NOMO-1 treated with DMSO at 0.1 percent for 48 hours (cell line): ENCODE measurements around the gene SELENOP.

Experiments
- DNase-seq: peaks from one replicate; lab custom pipeline; 2025; ENCODE audit not compliant: unreplicated experiment; lab: John Stamatoyannopoulos, UW

The SELENOP gene

GRCh38 chr5:42799241-42799608 lies 12.5 kb downstream of the SELENOP start:
- no peak for DNase-seq

DNA sequence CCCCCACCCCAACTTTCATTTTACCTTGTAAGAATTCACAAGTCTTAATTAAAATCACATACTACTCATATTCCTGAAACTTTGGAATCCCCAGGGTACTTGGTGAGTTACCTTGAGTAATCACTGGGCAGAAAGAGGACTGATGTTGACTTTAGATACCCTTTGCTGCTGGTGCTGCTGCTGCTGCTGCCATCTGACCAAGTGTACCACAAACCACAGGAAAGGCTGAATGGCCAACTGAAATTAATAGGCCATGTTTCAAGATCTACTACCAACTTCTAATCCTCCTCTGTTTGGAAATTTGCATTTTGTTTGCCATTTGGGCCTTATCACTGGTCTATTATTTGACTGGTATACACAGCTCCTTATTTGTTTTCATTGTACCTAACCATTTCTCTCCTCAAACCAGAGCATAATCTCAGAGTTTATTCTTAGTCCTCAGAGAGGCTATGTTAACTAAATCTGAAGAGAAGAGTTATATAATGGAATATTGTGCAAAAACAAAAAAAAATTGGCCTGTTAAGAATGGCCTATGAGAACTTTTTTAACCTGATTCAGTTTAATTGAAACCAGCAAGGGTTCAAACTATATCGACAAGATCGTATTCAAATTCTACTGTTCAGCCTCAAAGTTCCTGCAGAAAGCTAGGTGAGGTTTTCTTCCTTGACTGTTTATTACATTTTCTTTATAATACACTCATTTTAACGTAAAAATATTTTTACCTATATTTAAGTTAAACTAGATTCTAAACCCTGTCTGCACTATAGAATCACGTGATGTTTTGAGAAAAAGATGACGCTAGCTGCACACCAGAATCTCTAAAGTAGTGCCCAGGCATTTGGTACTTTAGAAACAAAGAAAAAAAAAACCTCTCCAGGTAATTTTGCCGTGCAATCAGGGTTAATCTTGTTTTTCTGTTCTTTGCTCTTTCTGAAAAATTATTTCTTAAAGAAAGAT lies 13.1 kb downstream of the SELENOP start:
- DNase-seq = no peak

DNA sequence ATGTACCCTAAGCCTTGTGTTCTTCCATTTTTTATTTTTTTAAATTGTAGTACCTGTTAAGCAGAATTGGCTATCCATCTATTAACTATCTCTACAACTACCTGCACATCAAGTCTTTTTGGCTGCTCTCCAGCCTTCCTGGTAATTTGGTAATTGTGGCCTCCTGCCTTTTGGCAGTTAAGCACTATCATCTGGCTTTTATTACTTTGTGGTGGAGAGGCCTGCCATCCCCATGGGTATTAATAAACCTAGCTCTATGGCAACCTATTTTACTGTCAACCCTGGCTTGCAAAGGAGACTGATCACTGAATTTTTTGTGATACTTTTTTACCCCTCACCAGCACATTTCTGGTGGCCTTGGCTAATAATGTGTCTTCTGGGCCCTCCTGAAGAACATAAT lies 20.5 kb downstream of the SELENOP start:
- no peak for DNase-seq

GRCh38 chr5:42787845-42788244 lies 23.8 kb downstream of the SELENOP start:
- DNase-seq = no peak

- DNase-seq = no peak
These were observed 24.6 kb downstream of the SELENOP start for GRCh38 chr5:42787073-42787472.

DNA sequence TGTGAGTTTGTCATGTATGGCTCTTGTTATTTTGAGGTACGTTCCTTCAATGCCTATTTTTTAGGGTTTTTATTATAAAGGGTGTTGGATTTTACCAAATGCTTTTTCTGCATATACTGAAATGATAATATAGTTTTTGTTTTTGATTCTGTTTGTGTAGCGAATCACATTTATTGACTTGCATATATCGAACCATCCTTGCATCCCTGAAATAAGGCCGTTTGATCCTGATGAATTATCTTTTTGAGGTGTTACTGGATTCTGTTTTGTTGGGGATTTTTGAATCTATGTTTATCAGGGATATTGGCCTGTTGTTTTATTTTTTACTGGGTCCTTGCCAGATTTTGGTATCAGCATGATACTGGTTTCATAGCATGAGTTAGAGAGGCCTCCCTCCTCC lies 25.9 kb downstream of the SELENOP start:
- DNase-seq = no peak

- DNase-seq = no peak
These were observed 27.6 kb downstream of the SELENOP start for GRCh38 chr5:42784132-42784531.

DNA sequence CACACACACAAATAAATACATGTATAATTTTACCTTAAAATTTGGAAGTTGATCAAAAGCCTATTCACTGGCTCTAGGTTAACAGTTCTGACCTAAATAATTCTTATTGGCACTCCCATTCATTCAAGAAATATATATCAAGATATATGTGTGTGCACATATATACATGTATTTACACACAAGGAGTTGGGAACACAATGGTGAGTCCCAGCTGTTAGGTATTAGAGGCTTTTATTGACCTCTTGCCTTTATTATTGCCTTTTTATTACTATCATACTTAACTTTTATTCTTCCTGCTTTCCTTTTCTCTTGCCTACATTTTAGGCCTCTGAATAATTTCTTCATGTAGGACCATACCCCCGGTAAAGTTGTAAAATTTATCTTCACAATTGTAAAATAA lies 30.1 kb downstream of the SELENOP start:
- DNase-seq = no peak

DNA sequence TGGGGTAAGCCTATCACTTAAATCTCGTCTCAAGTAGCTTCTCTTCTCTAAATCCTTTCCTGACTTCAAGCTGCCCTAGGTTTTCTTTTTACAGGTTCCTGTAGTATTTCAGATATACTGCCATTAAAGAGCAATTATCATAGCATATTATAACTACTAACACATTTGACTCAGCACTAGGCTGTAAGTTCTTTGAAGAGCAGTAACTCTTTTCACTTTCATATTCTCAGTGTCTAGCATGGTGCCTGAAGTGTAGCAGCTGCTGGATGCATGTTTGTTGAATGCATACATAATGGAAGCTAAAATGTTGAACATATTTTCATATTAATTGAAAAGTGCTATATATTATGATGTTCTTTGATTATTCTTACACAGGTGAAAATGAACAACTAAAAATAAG lies 32.6 kb downstream of the SELENOP start:
- DNase-seq = no peak

- DNase-seq = no peak
These were observed 39.3 kb downstream of the SELENOP start for GRCh38 chr5:42772265-42772993.

- no peak for DNase-seq
These were observed 41.7 kb downstream of the SELENOP start for GRCh38 chr5:42770003-42770402.

DNA sequence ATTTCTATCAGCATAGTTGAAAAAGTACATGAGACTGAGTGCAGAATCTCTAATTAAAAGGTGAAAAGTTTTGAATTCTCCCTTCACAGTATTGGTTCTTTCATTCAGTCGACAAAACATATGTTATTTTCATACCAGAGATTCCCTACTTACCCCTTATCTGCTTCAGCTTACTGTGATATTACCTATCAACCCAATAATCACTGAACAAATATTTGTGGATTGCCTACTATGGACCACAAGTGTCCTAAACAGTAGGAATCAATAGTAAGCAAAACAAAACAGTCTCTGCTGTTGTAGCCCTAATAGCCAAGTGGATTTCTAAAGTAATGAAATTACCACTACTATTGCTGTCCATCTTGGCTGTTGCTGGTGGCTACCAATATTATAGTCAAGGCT lies 43.6 kb downstream of the SELENOP start:
- DNase-seq = no peak

DNA sequence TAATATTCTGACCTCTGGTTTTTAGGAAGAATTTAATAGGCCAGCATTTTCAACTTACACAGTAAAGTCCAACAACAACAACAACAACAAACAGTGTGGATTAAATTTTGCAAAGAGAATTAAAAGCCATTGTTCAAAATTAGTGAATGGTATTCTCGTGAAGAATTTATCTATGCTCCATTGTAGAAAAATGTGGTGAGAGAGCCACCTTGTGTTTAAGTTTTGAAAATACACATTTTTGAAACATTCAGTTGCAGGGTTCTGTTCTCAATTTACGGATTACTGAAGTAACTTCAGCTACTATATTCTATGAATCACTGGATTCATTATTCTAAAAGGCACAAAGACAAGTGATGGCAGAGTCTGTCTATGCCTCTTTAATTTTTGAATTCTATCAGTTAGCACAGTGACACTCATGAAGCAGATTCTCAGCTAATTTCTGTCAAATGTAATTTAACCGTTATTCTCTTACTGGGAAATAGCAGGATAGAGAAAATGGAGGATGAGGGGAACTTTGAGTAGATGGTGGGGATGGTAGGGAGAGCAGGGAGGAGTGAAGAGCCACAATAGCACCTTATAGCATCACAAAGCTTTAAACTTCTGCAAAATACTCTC lies 44.1 kb downstream of the SELENOP start:
- DNase-seq = peak; percentile 77

DNA sequence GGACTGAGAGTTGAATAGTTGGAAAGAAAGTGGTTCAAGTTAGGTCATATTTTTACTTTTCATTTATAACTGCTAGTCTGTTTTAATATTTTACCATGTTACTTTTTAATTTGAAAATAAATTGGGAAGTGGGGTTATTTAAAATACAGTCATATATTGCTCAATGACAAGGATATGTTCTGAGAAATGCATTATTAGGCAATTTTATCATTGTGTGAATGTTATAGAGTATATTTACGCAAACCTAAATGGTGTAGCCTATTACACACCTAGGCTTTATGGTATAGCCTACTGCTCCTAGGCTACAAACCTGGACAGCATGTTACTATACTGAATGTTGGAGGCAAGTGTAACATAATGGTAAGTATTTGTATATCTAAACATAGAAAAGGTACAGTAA lies 49.9 kb downstream of the SELENOP start:
- peak; percentile 33 for DNase-seq

- DNase-seq = peak; percentile 95
These were observed 51.3 kb downstream of the SELENOP start for GRCh38 chr5:42760426-42760825.

- no peak for DNase-seq
These were observed 52.2 kb downstream of the SELENOP start for GRCh38 chr5:42759456-42759855.

- peak; percentile 88 for DNase-seq
These were observed 54.8 kb downstream of the SELENOP start, which contains the start of gene CCDC152 for GRCh38 chr5:42756606-42757601. Gene CCDC152 (plus strand): TSS chr5:42756818. CDS start chr5:42759122, 2,304 bp downstream.

DNA sequence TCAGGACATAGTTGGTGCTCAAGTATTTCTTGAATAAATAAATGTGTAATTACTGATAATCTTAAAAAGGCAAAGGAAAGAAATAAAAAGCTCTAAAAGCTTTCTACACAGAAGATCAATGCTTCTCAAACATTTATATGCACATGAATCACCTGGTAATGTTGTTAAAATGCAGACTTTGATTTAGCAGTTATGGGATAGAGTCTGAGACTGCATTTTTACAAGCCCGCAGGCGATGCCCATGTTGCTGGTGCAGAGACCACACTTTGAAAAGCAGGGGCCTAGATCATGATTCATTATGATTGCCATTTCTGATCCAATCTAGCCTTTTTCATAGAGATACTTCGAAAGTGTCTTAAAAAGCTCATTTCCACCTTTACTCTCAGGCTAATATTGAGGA lies 58.6 kb downstream of the SELENOP start:
- no peak for DNase-seq

DNA sequence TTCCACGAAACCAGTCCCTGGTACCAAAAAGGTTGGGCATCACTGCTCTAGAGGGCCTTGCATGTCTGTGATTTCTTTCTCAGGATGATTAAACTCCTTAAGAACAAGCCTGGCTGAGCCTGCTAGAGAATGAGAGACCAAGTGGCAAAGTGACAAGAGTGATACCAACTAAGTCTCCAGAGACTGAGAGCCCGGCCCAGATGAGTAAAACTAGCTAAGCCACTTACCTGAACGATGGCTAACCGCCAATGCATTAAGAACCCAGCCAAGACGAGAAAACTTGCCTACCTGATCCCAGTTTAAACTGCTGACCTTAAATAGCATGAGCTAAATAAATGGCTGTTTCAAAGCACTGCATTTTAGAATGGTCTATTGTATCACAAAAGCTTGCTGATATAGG lies 60.6 kb downstream of the SELENOP start:
- DNase-seq = no peak

GRCh38 chr5:42750507-42750906 lies 61.2 kb downstream of the SELENOP start:
- no peak for DNase-seq
